ENCODE measurements around the gene ADGRG1. TPM values are rescaled to one million over a fixed set of nuclear protein-coding genes. Genes with fewer than 3 reads are reported as not detected.

Gene ADGRG1
- total RNA-seq, 2 donors from 2014 or later, result 53.7 to 61.6 TPM

- WGBS, 2 donors, result 84 to 93% methylated on average over 6 of the region's 6 CpGs
- intact Hi-C loops (cut with DNase I), result no loop called here
- H3K27me3 ChIP-seq, result no peaks in the 10 kb centered on the region
- DNase-seq, result no peak
- H3K4me3 ChIP-seq, result no peak overlapping the region
- no peaks in the 10 kb centered on the region for H3K36me3 ChIP-seq (replicated peaks in 1 of 2; ENCODE audit: insufficient read depth in 1 of 2, low read depth in 2 of 2)
- no peaks in the 10 kb centered on the region for H3K9me3 ChIP-seq
- no peak overlapping the region for H3K27ac ChIP-seq
- TF ChIP-seq POLR2A (IDR thresholded peaks at IDR 0.05) (no peak), CTCF (IDR thresholded peaks at IDR 0.05) (no peak)
- no peak for ATAC-seq
- H3K4me1 ChIP-seq, result no peaks in the 10 kb centered on the region
Observed at GRCh38 chr16:57714047-57714446, 85.6 kb downstream of the ADGRG1 start.

Other genes starting within 250 kb of the ADGRG1 start
- not detected for gene CCL17, start 223.9 kb upstream of the ADGRG1 start, total RNA-seq
- gene CIAPIN1, start 181.2 kb upstream of the ADGRG1 start, total RNA-seq, result 10 to 100 TPM; 13.5 to 19.4 TPM
- 10 to 100 TPM; 38.7 to 56.0 TPM for gene COQ9, start 181.2 kb upstream of the ADGRG1 start, total RNA-seq
- gene POLR2C, start 166.0 kb upstream of the ADGRG1 start, total RNA-seq, result 10 to 100 TPM; 34.9 to 77.3 TPM
- gene DOK4, start 142.1 kb upstream of the ADGRG1 start, total RNA-seq, result 10 to 100 TPM; 33.0 to 36.1 TPM
- 10 to 100 TPM; 10.6 to 22.4 TPM for gene CCDC102A, start 92.1 kb upstream of the ADGRG1 start, total RNA-seq
- under 1 TPM; 0.78 to 0.99 TPM for gene ADGRG5, start 86.0 kb upstream of the ADGRG1 start, total RNA-seq
- gene ADGRG3, start 39.7 kb downstream of the ADGRG1 start, total RNA-seq, result 1 to 10 TPM; 2.0 to 6.0 TPM
- gene DRC7, start 66.2 kb downstream of the ADGRG1 start, total RNA-seq, result 1 to 10 TPM in 1 of 2 donors, not detected in 1; 1.3 TPM
- gene KATNB1, start 107.1 kb downstream of the ADGRG1 start, total RNA-seq, result 10 to 100 TPM; 13.7 to 14.2 TPM
- gene KIFC3, start 173.9 kb downstream of the ADGRG1 start, total RNA-seq, result 100 to 1,000 TPM; 120 to 205 TPM